ENCODE results near the gene ARL10. TPM values are rescaled to one million over a fixed set of nuclear protein-coding genes. Genes with fewer than 3 reads are reported as not detected.

Gene ARL10
- total RNA-seq, 3 donors from 2014 or later (not counting 1 experiment from before 2014, with no cell fraction given): 0.75 to 6.8 (median 6.7) TPM

DNA sequence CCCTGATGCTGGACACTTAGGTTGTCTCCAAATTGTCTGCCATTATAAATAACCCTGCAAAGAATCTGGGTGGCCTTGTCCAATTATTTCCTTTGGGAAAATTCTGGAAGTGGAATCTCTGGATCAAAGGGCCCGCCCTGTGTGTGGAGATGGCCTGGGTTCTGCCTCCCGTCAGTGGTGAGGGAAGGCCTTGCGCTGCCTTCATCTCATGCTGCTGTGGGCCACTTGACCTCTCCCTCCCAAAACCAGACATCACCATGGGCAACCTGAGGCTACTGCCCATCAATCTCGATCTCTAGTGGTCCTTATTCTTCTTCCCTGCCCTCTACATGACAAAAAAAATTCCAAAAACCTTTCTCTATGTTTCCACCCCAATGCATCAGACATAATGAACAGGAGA is 44.5 kb downstream of the ARL10 start:
- no peaks in the 10 kb centered on the region for H3K27me3 ChIP-seq (ENCODE audit: control insufficient read depth, insufficient read depth, low read length)
- no peaks in the 10 kb centered on the region for H3K27me3 Mint-ChIP-seq (ENCODE audit: low read depth in 2 of 2)
- peaks cover 15% of the 10 kb centered on the region for H3K36me3 ChIP-seq (ENCODE audit: control insufficient read depth, insufficient read depth, low read length)
- no peak overlapping the region for H3K27ac ChIP-seq (ENCODE audit: low read length)
- H3K9me3 Mint-ChIP-seq: no peaks in the 10 kb centered on the region
- H3K4me3 Mint-ChIP-seq: no peak overlapping the region
- H3K9me3 ChIP-seq (ENCODE audit: control insufficient read depth, insufficient read depth, low read length): no peaks in the 10 kb centered on the region
- H3K27ac Mint-ChIP-seq: peak overlapping the region in 1 of 2 donors; percentile 27
- no peak for TF ChIP-seq CTCF (IDR thresholded peaks at IDR 0.05)
- H3K4me1 Mint-ChIP-seq: peaks cover 30 to 40% of the 10 kb centered on the region in 2 donors
- no peaks in the 10 kb centered on the region for H3K36me3 Mint-ChIP-seq
- H3K4me3 ChIP-seq (ENCODE audit: low read length): no peak overlapping the region
- intact Hi-C loops (cut with micrococcal nuclease): no loop called here
- ATAC-seq: no peak
- 99% methylated on average over 4 of the region's 4 CpGs for WGBS (ENCODE audit: insufficient coverage)
- H3K4me1 ChIP-seq (ENCODE audit: control insufficient read depth, insufficient read depth, low read length): no peaks in the 10 kb centered on the region
- no peak for DNase-seq

DNA sequence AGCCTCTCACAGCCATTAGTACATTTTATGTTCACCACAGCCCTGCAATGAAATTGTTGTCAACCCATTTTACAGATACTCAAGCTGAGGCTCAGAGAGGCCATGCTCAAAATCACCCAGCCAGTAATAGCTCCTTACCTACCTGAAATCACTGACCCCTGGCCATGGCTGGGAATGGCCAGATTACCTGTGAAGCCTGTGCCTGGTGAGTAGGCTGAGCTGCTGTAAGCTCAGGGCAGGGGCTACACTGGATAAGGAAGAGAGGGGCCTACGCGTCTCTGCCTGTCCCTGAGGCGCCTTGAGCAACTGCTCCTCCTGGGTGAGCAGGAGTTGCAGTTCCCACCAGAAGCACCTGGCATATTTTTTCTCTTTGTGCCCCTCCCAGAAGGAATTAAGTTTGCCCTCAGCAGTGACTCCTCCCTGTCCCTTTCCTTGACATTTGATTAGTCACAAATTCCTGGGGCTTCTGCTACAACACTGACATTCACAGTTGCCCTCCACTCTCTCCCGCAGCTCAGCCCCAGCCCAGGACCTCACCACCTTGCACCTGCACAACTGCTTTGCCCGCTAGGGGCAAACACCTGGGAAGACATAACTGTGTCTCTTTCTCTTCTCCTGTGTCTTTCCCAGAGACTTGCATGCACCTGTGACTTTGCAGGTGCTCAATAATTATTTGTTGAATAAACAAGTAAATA is 45.3 kb downstream of the ARL10 start:
- intact Hi-C loops (cut with micrococcal nuclease): no loop called here
- H3K4me1 ChIP-seq (ENCODE audit: control insufficient read depth, insufficient read depth, low read length): peaks cover 7% of the 10 kb centered on the region
- Mint-ChIP-seq H3K36me3 (no peaks in the 10 kb centered on the region), H3K27me3 (ENCODE audit: low read depth in 2 of 2) (no peaks in the 10 kb centered on the region), H3K9me3 (no peaks in the 10 kb centered on the region), H3K4me1 (peaks cover 38 to 48% of the 10 kb centered on the region in 2 donors), H3K4me3 (no peak overlapping the region), H3K27ac (peak overlapping the region in 1 of 2 donors; percentile 27)
- DNase-seq (no peak), ATAC-seq (no peak)
- H3K9me3 ChIP-seq (ENCODE audit: control insufficient read depth, insufficient read depth, low read length): no peaks in the 10 kb centered on the region
- H3K27me3 ChIP-seq (ENCODE audit: control insufficient read depth, insufficient read depth, low read length): no peaks in the 10 kb centered on the region
- H3K27ac ChIP-seq (ENCODE audit: low read length): no peak overlapping the region
- H3K4me3 ChIP-seq (ENCODE audit: low read length): no peak overlapping the region
- TF ChIP-seq CTCF (IDR thresholded peaks at IDR 0.05): no peak
- 97% methylated on average over 5 of the region's 5 CpGs for WGBS (ENCODE audit: insufficient coverage)
- H3K36me3 ChIP-seq (ENCODE audit: control insufficient read depth, insufficient read depth, low read length): peaks cover 12% of the 10 kb centered on the region

- no peaks in the 10 kb centered on the region for H3K36me3 Mint-ChIP-seq
- H3K4me3 ChIP-seq (ENCODE audit: low read length): no peak overlapping the region
- no peaks in the 10 kb centered on the region for H3K27me3 ChIP-seq (ENCODE audit: control insufficient read depth, insufficient read depth, low read length)
- no peak overlapping the region for H3K27ac ChIP-seq (ENCODE audit: low read length)
- H3K9me3 ChIP-seq (ENCODE audit: control insufficient read depth, insufficient read depth, low read length): no peaks in the 10 kb centered on the region
- peaks cover 6% of the 10 kb centered on the region for H3K36me3 ChIP-seq (ENCODE audit: control insufficient read depth, insufficient read depth, low read length)
- peaks cover 19% of the 10 kb centered on the region for H3K4me1 ChIP-seq (ENCODE audit: control insufficient read depth, insufficient read depth, low read length)
- H3K27ac Mint-ChIP-seq: no peak overlapping the region
- ATAC-seq (no peak), DNase-seq (no peak)
- 94% methylated on average over 10 of the region's 10 CpGs for WGBS (ENCODE audit: insufficient coverage)
- intact Hi-C loops (cut with micrococcal nuclease): no loop called here
- H3K4me3 Mint-ChIP-seq: no peak overlapping the region
- peaks cover 43 to 55% of the 10 kb centered on the region in 2 donors for H3K4me1 Mint-ChIP-seq
- no peak for TF ChIP-seq CTCF (IDR thresholded peaks at IDR 0.05)
- no peaks in the 10 kb centered on the region for H3K9me3 Mint-ChIP-seq
- H3K27me3 Mint-ChIP-seq (ENCODE audit: low read depth in 2 of 2): no peaks in the 10 kb centered on the region
Measured at GRCh38 chr5:176412517-176413254, 47.4 kb downstream of the ARL10 start.

Data from natural killer cell (primary cell).